WTC11 (cell line): ENCODE measurements around the gene SYT1. TPM values are rescaled to one million over a fixed set of nuclear protein-coding genes. Genes with fewer than 3 reads are reported as not detected.

Experiments used
- ARID4B ChIP-seq: sonication (generic); formaldehyde crosslinking; IDR thresholded peaks from 2 replicates; pipeline ENCODE4 v1.8.0; 2023; ENCODE audit warnings: missing genetic modification reagents, mild to moderate bottlenecking, borderline replicate concordance
- ATF6 ChIP-seq: sonication (generic); formaldehyde crosslinking; IDR thresholded peaks from 2 replicates; pipeline ENCODE4 v1.8.1; 2023; ENCODE audit warnings: mild to moderate bottlenecking, missing genetic modification reagents
- CDX4 ChIP-seq: fragments of 250-450 bp; sonication (Bioruptor Pico); IDR thresholded peaks from 2 replicates; pipeline ENCODE4 v1.9.0; 2021; ENCODE audit warnings: moderate library complexity, mild to moderate bottlenecking, inconsistent platforms, borderline replicate concordance
- ESRRA ChIP-seq: sonication (generic); formaldehyde crosslinking; IDR thresholded peaks from 2 replicates; pipeline ENCODE4 v1.8.1; 2022; ENCODE audit warnings: mild to moderate bottlenecking, missing genetic modification reagents, borderline replicate concordance
- ETV6 ChIP-seq: sonication (generic); formaldehyde crosslinking; IDR thresholded peaks from 2 replicates; pipeline ENCODE4 v1.8.1; 2022; ENCODE audit warnings: mild to moderate bottlenecking, missing genetic modification reagents
- GTF2I ChIP-seq: fragments of 250-450 bp; sonication (Bioruptor Pico); conservative IDR thresholded peaks from 2 replicates; pipeline ENCODE4 v1.4.0; 2021; ENCODE audit warnings: mild to moderate bottlenecking
- IRF2 ChIP-seq: sonication (generic); formaldehyde crosslinking; IDR thresholded peaks from 2 replicates; pipeline ENCODE4 v1.8.0; 2022; ENCODE audit warnings: low read depth, missing genetic modification reagents, borderline replicate concordance
- KAT7 ChIP-seq: sonication (generic); formaldehyde crosslinking; IDR thresholded peaks from 2 replicates; pipeline ENCODE4 v1.8.1; 2023; ENCODE audit warnings: missing genetic modification reagents, mild to moderate bottlenecking, borderline replicate concordance
- MAX ChIP-seq: sonication (generic); formaldehyde crosslinking; IDR thresholded peaks from 2 replicates; pipeline ENCODE4 v1.8.0; 2022; ENCODE audit warnings: mild to moderate bottlenecking, missing genetic modification reagents
- MXD4 ChIP-seq: fragments of 250-450 bp; sonication (Bioruptor Pico); IDR thresholded peaks from 2 replicates; pipeline ENCODE4 v1.8.0; 2021; ENCODE audit warnings: mild to moderate bottlenecking, moderate library complexity, borderline replicate concordance
- NFE2L1 ChIP-seq: sonication (generic); formaldehyde crosslinking; IDR thresholded peaks from 2 replicates; pipeline ENCODE4 v1.8.1; 2023; ENCODE audit warnings: missing genetic modification reagents
- NR3C1 ChIP-seq: sonication (generic); formaldehyde crosslinking; conservative IDR thresholded peaks from 2 replicates; pipeline ENCODE4 v1.8.1; 2023; ENCODE audit warnings: low read depth, mild to moderate bottlenecking, missing genetic modification reagents
- RORB ChIP-seq: fragments of 250-450 bp; sonication (Bioruptor Pico); IDR thresholded peaks from 2 replicates; pipeline ENCODE4 v1.9.0; 2021; ENCODE audit warnings: mild to moderate bottlenecking
- SMAD4 ChIP-seq: sonication (generic); formaldehyde crosslinking; IDR thresholded peaks from 2 replicates; pipeline ENCODE4 v1.8.0; 2022; ENCODE audit warnings: mild to moderate bottlenecking, missing genetic modification reagents
- SP1 ChIP-seq: sonication (generic); formaldehyde crosslinking; conservative IDR thresholded peaks from 2 replicates; pipeline ENCODE4 v1.8.1; 2022; ENCODE audit warnings: missing genetic modification reagents
- TCF7 ChIP-seq: sonication (generic); formaldehyde crosslinking; IDR thresholded peaks from 2 replicates; pipeline ENCODE4 v1.8.0; 2022; ENCODE audit warnings: mild to moderate bottlenecking, low read depth, missing genetic modification reagents, moderate library complexity
- TP53 ChIP-seq: sonication (generic); formaldehyde crosslinking; IDR thresholded peaks from 2 replicates; pipeline ENCODE4 v1.8.1; 2023; ENCODE audit warnings: mild to moderate bottlenecking, missing genetic modification reagents
- USF1 ChIP-seq: sonication (generic); formaldehyde crosslinking; IDR thresholded peaks from 2 replicates; pipeline ENCODE4 v1.8.0; 2022; ENCODE audit warnings: mild to moderate bottlenecking, missing genetic modification reagents
- ZNF121 ChIP-seq: sonication (generic); formaldehyde crosslinking; IDR thresholded peaks from 2 replicates; pipeline ENCODE4 v1.8.0; 2023; ENCODE audit warnings: missing genetic modification reagents
- ZNF423 ChIP-seq: fragments of 250-450 bp; sonication (Bioruptor Pico); IDR thresholded peaks from 2 replicates; pipeline ENCODE4 v2.1.2; 2022; ENCODE audit warnings: mild to moderate bottlenecking, moderate library complexity
- total RNA-seq: library from RNA; stranded (reverse); gene quantifications from 3 replicates; pipeline ENCODE4 v1.2.3, GENCODE V29; 2021
- TF ChIP-seq, protein P1 (sequence below): sonication (generic); formaldehyde crosslinking; IDR thresholded peaks from 2 replicates; pipeline ENCODE4 v1.8.0; 2022; ENCODE audit warnings: missing genetic modification reagents
- TF ChIP-seq, protein P2 (sequence below): sonication (generic); formaldehyde crosslinking; IDR thresholded peaks from 2 replicates; pipeline ENCODE4 v1.8.1; 2023; ENCODE audit warnings: mild to moderate bottlenecking, missing genetic modification reagents
- TF ChIP-seq, protein P3 (sequence below): sonication (generic); formaldehyde crosslinking; IDR thresholded peaks from 2 replicates; pipeline ENCODE4 v1.8.1; 2022; ENCODE audit warnings: missing genetic modification reagents, borderline replicate concordance

SYT1 gene
- total RNA-seq, 1 experiment from 2014 or later = 45.2 TPM

DNA sequence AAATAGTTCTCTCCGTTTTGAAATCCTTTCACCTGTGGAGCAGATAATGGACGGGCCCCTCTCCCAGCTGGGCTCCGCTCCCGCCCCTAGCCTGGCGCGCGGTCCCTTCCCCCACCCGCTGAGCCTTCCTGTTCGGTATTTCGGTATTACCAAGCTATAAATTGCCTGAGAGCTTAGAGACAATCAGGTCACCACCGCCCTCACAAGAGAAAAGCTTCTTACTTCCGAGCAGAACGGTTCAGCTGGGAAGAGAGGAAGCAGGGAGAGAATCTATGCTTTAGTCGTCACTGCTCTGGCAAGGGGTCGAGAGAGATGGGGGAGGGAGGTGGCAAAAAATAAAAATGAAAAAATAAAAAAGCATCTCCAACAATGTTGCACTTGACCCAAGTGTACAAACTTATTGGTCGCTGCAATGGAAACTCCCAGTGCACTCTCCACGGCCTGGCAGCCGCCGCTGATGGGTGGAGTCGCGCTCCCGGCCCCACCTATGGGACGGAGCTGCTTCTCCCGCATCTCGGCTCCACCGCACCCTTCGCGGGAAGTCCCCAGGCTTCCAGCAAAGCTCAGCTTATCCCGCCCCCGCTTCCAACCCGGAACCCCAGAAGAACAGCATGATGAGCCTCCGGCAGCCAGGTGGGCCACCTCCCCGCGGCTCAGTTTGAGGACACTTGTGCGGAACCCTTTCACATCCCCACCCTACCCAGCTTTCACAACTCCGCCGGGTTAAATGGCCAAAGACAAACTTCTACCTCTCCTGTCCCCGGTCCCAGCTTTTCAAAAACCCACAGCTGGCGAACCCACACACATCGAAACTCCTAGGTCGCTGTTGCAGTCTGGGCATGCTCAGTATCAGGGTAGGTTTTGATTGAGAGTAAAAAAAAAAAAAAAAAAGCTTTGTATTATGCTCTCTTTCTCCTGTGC is 832 bp upstream of the SYT1 start (continued):
- TF ChIP-seq USF1 (CRISPR knock-in tag) (0 out of 2 replicates have a peak, but pooled peaks have one; percentile 20), ATF6 (CRISPR knock-in tag) (no peak), IRF2 (CRISPR knock-in tag) (no peak), SMAD4 (CRISPR knock-in tag) (no peak), ARID4B (CRISPR knock-in tag) (0 out of 2 replicates have a peak, but pooled peaks have one; percentile 30), ESRRA (CRISPR knock-in tag) (no peak), TP53 (CRISPR knock-in tag) (no peak), NR3C1 (CRISPR knock-in tag) (no peak), MXD4 (CRISPR knock-in tag) (no peak), ZNF423 (CRISPR knock-in tag) (peak; percentile 83), MAX (CRISPR knock-in tag) (peak; percentile 48), ZNF121 (CRISPR knock-in tag) (no peak), GTF2I (no peak), RORB (CRISPR knock-in tag) (no peak), SP1 (CRISPR knock-in tag) (peak; percentile 43; the same call in 1 of the 2 replicates), KAT7 (0 out of 2 replicates have a peak, but pooled peaks have one; percentile 16), CDX4 (CRISPR knock-in tag) (no peak), ETV6 (CRISPR knock-in tag) (peak; percentile 90), TCF7 (CRISPR knock-in tag) (no peak), NFE2L1 (CRISPR knock-in tag) (no peak)
- TF ChIP-seq, protein P1, sequence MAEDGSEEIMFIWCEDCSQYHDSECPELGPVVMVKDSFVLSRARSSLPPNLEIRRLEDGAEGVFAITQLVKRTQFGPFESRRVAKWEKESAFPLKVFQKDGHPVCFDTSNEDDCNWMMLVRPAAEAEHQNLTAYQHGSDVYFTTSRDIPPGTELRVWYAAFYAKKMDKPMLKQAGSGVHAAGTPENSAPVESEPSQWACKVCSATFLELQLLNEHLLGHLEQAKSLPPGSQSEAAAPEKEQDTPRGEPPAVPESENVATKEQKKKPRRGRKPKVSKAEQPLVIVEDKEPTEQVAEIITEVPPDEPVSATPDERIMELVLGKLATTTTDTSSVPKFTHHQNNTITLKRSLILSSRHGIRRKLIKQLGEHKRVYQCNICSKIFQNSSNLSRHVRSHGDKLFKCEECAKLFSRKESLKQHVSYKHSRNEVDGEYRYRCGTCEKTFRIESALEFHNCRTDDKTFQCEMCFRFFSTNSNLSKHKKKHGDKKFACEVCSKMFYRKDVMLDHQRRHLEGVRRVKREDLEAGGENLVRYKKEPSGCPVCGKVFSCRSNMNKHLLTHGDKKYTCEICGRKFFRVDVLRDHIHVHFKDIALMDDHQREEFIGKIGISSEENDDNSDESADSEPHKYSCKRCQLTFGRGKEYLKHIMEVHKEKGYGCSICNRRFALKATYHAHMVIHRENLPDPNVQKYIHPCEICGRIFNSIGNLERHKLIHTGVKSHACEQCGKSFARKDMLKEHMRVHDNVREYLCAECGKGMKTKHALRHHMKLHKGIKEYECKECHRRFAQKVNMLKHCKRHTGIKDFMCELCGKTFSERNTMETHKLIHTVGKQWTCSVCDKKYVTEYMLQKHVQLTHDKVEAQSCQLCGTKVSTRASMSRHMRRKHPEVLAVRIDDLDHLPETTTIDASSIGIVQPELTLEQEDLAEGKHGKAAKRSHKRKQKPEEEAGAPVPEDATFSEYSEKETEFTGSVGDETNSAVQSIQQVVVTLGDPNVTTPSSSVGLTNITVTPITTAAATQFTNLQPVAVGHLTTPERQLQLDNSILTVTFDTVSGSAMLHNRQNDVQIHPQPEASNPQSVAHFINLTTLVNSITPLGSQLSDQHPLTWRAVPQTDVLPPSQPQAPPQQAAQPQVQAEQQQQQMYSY (CRISPR knock-in tag) = peak; percentile 92
- TF ChIP-seq, protein P2, sequence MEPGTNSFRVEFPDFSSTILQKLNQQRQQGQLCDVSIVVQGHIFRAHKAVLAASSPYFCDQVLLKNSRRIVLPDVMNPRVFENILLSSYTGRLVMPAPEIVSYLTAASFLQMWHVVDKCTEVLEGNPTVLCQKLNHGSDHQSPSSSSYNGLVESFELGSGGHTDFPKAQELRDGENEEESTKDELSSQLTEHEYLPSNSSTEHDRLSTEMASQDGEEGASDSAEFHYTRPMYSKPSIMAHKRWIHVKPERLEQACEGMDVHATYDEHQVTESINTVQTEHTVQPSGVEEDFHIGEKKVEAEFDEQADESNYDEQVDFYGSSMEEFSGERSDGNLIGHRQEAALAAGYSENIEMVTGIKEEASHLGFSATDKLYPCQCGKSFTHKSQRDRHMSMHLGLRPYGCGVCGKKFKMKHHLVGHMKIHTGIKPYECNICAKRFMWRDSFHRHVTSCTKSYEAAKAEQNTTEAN (CRISPR knock-in tag) = 0 out of 2 replicates have a peak, but pooled peaks have one; percentile 57
- TF ChIP-seq, protein P3, sequence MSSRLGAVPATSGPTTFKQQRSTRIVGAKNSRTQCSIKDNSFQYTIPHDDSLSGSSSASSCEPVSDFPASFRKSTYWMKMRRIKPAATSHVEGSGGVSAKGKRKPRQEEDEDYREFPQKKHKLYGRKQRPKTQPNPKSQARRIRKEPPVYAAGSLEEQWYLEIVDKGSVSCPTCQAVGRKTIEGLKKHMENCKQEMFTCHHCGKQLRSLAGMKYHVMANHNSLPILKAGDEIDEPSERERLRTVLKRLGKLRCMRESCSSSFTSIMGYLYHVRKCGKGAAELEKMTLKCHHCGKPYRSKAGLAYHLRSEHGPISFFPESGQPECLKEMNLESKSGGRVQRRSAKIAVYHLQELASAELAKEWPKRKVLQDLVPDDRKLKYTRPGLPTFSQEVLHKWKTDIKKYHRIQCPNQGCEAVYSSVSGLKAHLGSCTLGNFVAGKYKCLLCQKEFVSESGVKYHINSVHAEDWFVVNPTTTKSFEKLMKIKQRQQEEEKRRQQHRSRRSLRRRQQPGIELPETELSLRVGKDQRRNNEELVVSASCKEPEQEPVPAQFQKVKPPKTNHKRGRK (CRISPR knock-in tag) = no peak
